Astrocyte of the cerebellum (primary cell): ENCODE data around the gene MROH8.

Source experiments
- DNase-seq: peaks from one replicate; pipeline ENCODE4 v3.0.0-alpha.2; 2011; ENCODE audit warnings: low read depth
- H3K4me3 ChIP-seq: 2 replicates; pipeline ENCODE4 v1.5.1; 2011; ENCODE audit warnings: mild to moderate bottlenecking, low read depth, low read length, moderate library complexity
- in situ Hi-C: cut with HindIII; loops from 2 replicates; pipeline ENCODE4 v1.10.0; 2017; ENCODE audit warnings: low sequenced_read_pairs
- TF ChIP-seq, protein P1 (sequence below): IDR thresholded peaks from 2 replicates; pipeline ENCODE4 v1.5.1; 2012; ENCODE audit warnings: low read length, low read depth, moderate library complexity, mild to moderate bottlenecking; ENCODE audit errors: missing control alignments

MROH8 gene

DNA sequence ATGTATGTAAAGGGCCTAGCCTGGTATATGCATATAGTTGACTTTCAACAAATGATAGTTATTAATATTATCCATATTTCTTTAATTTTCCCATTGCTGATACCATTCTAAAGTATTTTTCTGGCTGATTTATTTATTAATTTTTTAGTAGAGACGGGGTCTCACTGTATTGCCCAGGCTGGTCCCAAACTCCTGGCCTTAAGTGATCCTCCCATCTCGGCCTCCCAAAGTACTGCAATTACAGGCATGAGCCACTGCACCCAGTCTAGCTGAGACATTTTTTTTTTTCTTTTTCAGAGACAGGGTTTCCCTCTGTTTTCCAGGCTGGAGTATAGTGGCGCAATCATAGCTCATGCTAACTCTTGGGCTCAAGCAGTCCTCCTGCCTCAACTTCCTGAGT lies 29.8 kb upstream of the MROH8 start:
- no peak overlapping the region for H3K4me3 ChIP-seq
- in situ Hi-C loops, result no loop called here
- DNase-seq, result no peak
- TF ChIP-seq, protein P1, sequence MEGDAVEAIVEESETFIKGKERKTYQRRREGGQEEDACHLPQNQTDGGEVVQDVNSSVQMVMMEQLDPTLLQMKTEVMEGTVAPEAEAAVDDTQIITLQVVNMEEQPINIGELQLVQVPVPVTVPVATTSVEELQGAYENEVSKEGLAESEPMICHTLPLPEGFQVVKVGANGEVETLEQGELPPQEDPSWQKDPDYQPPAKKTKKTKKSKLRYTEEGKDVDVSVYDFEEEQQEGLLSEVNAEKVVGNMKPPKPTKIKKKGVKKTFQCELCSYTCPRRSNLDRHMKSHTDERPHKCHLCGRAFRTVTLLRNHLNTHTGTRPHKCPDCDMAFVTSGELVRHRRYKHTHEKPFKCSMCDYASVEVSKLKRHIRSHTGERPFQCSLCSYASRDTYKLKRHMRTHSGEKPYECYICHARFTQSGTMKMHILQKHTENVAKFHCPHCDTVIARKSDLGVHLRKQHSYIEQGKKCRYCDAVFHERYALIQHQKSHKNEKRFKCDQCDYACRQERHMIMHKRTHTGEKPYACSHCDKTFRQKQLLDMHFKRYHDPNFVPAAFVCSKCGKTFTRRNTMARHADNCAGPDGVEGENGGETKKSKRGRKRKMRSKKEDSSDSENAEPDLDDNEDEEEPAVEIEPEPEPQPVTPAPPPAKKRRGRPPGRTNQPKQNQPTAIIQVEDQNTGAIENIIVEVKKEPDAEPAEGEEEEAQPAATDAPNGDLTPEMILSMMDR, result no peak

DNA sequence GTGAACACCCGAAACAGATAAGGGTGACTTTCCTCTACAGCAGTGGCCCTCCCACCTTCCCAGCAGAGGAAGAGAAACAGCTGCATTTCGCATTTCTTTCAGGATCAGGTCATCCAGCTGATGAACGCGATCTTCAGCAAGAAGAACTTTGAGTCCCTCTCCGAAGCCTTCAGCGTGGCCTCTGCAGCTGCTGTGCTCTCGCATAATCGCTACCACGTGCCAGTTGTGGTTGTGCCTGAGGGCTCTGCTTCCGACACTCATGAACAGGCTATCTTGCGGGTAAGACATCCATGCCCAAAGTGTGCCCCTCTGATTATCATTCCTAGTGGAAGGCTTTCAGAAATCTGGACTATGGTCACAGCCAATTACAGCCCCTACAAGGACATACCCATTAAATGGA lies 27.8 kb upstream of the MROH8 start:
- no peak overlapping the region for H3K4me3 ChIP-seq
- no peak for DNase-seq
- in situ Hi-C loops, result no loop called here

DNA sequence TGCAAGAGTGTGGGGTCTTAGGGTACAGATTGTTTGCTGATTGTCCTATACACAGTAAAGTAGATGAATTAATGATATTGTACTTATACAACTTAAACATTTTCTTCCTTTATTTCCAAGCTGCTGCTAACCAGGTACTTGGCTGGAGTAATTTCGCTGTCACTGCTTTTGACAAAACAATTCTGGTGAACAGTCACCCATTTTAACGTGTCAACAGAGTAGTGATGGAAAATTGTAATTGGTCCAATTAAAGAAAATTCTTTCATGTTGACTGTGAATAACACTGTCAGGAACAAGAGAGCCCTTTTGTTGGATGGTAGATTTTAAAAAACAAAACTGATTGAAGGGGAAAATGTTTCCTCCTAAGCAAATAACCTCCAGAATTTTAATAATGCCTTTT lies 26.4 kb upstream of the MROH8 start:
- no peak overlapping the region for H3K4me3 ChIP-seq
- in situ Hi-C loops, result no loop called here
- TF ChIP-seq, protein P1, result no peak
- no peak for DNase-seq

More for the DNA sequence above, 27.8 kb upstream of the MROH8 start:
- TF ChIP-seq, protein P1, result no peak

DNA sequence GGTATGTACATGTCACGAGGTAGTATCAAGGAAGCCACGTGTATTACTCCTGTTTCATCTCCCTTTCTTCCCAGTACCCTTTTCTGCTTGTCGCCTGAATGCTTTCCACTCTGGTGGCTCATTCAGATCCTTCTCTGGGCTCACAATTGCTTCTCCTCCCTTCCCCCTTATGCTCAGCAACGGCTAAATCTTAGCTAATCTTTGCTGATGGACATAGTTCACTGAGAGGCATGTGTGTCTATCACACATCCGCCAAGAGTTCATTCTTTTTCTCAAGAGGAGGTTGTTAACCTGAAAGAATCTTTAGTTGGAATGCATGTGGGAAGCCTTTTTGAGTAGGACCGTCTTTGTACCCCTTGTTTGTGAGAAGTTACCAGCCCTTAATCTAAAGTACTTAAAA lies 25.8 kb upstream of the MROH8 start:
- TF ChIP-seq, protein P1, result no peak
- no peak for DNase-seq
- H3K4me3 ChIP-seq, result no peak overlapping the region
- in situ Hi-C loops, result no loop called here

DNA sequence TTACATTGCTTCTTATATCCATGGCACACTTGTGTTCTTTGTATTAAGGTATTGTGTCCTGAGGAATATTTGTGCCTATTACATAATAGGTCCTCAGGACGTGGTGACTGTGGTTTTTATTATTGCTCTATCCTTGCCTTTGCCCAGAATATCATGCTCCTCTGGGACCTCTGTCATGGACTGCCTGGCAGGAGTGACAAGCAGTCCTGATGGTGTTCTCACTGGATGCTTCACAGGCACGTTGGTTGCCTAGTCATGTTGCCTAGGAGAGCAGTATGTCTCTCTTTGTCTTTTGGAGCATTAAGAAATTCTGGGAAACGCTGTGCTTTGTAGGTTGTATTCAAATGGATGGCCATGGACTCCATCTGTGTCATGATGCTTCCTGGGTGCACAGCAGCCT lies 24.7 kb upstream of the MROH8 start:
- in situ Hi-C loops, result loop anchor here (5.0 kb wide), 1 partner anchor 63 kb away; no protein-coding TSS in a partner anchor
- H3K4me3 ChIP-seq, result no peak overlapping the region
- TF ChIP-seq, protein P1, result no peak
- no peak for DNase-seq

DNA sequence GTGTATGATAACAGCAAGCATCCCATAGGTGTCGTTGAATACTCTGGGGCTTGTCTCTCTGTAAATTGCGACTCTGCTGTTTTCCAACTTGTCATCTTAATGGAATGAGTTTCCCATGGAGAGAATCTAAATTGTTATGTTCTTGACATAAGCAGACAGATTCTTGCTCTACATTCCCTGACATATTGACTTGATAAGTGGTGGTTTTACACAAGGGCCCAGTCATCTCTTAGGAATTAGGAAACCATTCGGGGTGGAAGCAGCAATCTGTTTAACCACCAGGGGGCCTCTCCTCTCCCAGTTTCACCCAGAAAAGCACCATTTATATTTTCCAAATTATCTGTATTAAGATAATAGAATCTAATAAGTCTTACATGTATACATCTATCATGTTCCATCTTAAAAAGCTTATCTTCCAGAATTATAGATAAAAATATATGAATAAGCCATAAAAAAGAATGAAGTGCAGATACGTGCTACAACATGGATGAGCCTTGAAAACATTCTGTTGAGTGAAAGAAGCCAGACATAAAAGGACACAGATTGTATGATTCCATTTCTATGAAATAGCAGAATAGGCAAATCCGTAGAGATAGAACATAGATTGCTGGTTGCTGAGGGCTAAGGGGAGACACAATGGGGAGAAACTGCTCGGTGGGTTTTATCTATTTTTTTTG lies 23.1 kb upstream of the MROH8 start:
- TF ChIP-seq, protein P1, result peak; percentile 86
- in situ Hi-C loops, result loop anchor here (5.0 kb wide), 1 partner anchor 65 kb away; no protein-coding TSS in a partner anchor
- H3K4me3 ChIP-seq, result no peak overlapping the region
- peak; percentile 87 for DNase-seq
